D721Med (cell line): ENCODE results near the gene VWC2.

ENCODE experiments used
- DNase-seq: peaks from one replicate; pipeline ENCODE4 v3.0.0; 2011; ENCODE audit warnings: low spot score; ENCODE audit not compliant: insufficient read length
- FAIRE-seq: peaks from 2 replicates; lab custom pipeline; 2011; peaks lifted over from hg19 to GRCh38; lab: Jason Lieb, UNC
- TF ChIP-seq, protein P1 (sequence below): IDR thresholded peaks from 2 replicates; pipeline ENCODE4 v1.5.1; 2012; ENCODE audit warnings: mild to moderate bottlenecking, control low read depth; ENCODE audit not compliant: insufficient read depth; ENCODE audit errors: missing control alignments

Gene VWC2

DNA sequence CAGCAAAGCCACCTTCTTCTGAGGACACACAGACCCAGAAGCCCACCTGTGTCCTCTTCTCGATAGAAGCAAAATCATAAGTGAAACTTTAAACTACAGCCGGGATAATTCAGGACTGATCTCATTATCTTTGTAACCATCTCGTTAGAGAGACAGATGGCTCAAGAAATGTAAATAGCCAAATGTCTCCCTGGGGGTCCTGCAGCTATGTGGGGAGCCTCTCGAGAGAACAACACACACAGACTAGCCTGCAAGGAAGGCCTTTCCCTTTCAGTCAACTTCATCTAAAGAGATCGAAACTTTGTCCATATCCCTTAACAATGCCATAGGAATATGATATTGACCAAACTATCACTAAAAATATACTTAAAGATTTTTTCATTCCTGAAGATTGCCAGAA is 93.5 kb downstream of the VWC2 start:
- FAIRE-seq (no peak), DNase-seq (no peak)
- TF ChIP-seq, protein P1, sequence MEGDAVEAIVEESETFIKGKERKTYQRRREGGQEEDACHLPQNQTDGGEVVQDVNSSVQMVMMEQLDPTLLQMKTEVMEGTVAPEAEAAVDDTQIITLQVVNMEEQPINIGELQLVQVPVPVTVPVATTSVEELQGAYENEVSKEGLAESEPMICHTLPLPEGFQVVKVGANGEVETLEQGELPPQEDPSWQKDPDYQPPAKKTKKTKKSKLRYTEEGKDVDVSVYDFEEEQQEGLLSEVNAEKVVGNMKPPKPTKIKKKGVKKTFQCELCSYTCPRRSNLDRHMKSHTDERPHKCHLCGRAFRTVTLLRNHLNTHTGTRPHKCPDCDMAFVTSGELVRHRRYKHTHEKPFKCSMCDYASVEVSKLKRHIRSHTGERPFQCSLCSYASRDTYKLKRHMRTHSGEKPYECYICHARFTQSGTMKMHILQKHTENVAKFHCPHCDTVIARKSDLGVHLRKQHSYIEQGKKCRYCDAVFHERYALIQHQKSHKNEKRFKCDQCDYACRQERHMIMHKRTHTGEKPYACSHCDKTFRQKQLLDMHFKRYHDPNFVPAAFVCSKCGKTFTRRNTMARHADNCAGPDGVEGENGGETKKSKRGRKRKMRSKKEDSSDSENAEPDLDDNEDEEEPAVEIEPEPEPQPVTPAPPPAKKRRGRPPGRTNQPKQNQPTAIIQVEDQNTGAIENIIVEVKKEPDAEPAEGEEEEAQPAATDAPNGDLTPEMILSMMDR: no peak

DNA sequence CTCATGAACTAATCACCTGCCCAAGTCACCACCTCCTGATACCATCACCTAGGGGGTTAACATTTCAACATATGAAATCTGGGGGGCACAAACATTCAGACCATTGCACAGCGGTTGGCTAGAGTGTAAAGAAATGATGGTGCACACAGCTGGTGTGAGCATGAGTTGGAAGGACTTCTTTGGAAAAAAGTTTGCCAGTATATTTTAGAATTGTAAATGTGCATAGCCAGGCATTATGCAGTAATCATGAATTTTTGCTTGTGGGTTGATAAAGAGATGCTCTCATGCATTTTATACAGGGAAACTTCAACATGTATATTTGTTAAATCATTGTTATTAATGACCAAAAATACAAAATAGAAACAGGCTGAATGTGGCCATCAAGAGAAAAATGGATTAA is 100.0 kb downstream of the VWC2 start:
- FAIRE-seq: no peak
- TF ChIP-seq, protein P1: no peak
- no peak for DNase-seq

DNA sequence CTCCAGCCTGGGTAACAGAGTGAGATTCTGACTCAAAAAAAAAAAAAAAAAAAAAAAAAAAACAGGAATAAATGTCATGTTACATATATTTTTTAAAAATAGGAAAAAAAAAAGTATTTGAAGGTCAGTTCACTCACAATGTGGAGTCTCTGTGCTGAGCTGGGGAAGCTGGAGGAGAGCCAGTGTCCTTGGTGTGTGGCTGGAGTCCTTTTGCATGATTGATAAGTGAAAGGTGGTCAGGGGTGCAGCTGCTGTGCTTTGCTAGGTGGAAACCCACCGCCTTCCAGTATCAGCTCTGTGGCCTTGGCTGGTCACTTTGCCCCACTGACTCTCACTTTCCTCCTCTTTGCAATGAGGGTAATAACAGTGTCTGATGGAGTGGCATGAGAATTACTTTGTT is 101.9 kb downstream of the VWC2 start:
- TF ChIP-seq, protein P1: no peak
- no peak for DNase-seq
- FAIRE-seq: no peak

DNA sequence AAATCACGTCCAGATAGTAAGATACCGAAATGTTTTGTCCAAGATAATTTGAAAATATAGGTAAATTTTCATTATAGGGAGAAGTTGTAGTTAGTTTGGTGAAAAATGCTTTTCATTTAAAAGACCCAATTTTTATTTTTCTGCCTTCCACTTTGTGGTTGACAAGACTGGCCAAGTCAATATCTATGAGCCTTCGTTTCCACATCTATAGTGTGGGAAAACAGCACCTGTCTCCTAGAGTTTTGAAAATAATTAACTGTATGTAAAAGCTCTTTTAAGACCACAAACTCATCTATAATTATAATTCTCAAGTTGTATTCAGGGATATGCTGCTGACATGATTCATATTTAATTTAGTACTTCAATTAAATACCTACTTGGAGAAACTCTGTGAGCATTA is 102.8 kb downstream of the VWC2 start:
- FAIRE-seq (no peak), DNase-seq (no peak)
- TF ChIP-seq, protein P1: no peak

DNA sequence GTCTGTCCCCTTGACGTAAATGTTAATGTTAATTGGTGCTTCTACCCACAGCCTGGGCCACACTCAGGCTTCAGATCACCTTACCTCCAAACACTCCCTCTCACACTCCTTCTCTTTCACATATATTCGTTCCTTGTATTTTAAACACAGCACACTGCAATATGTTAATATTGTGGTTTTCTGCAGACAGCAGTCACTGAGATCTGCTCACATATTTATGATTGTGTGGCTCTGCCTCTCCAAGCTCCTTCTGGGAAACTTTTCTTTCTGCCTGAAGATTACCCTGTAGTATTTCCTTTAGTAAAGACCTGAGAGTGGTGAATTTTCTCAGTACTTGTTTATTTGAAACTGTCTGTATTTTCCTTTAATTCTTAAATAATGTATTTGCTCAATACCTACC is 104.7 kb downstream of the VWC2 start:
- FAIRE-seq (no peak), DNase-seq (no peak)
- TF ChIP-seq, protein P1: no peak

DNA sequence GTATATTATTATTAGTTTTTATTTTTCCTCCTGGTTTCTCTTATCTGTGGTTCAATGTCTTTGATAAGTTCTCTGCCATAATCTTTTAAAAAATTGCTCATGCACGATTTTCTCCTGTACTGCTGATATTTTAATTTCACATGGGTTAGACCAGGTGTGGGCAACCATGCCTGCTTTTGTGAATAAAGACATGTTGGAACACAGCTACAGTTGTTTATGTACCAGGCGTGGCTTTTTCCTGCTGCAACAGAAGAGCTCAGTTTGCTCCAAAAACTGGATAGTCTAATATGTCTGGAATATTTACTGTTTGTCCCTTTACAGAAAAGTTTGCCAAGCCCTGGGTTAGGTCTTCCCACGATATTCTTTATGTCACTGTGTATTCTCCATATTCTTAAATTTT is 105.2 kb downstream of the VWC2 start:
- no peak for FAIRE-seq
- TF ChIP-seq, protein P1: no peak
- DNase-seq: no peak

DNA sequence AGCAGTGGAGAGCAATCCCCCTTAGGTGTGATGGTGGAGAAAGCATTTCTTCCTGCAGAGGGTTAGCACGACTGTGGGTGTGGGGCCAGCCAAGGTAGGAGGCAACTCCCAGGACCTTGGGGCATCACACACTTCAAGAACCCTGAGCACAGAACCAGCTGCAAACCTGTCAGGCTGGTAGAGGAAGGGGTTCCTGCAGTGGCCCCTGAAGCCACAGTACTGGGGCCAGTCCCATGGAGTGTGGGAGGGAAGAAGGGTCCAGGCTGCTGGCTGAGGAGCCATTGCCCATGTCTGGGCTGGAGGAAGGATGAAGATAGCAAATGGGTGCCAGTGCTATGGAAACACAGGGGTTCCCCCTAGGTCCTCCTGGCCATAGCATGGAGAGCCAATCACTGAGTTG is 110.5 kb downstream of the VWC2 start:
- TF ChIP-seq, protein P1: no peak
- FAIRE-seq (no peak), DNase-seq (no peak)
